Myocyte (in vitro differentiated cells): ENCODE measurements around the gene CFAP141. TPM values are rescaled to one million over a fixed set of nuclear protein-coding genes. Genes with fewer than 3 reads are reported as not detected.

Experiments
- DNase-seq: peaks from one replicate; pipeline ENCODE4 v3.0.0-alpha.2; 2012; ENCODE audit warnings: low read depth
- microRNA counts: library from miRNA; unstranded; fragments of <30 nt; microRNA quantifications from one replicate; lab custom pipeline; 2016
- microRNA-seq: library from miRNA; unstranded; fragments of <30 nt; microRNA quantifications from one replicate; pipeline ENCODE4, GENCODE V29; 2016
- total RNA-seq: library from RNA; depleted of rRNA; stranded (reverse); fragments of >200 nt; gene quantifications from 2 replicates; pipeline ENCODE4 v1.2.3, GENCODE V29; 2014

The CFAP141 gene
- total RNA-seq, 1 donor from 2014 or later, result not detected

DNA sequence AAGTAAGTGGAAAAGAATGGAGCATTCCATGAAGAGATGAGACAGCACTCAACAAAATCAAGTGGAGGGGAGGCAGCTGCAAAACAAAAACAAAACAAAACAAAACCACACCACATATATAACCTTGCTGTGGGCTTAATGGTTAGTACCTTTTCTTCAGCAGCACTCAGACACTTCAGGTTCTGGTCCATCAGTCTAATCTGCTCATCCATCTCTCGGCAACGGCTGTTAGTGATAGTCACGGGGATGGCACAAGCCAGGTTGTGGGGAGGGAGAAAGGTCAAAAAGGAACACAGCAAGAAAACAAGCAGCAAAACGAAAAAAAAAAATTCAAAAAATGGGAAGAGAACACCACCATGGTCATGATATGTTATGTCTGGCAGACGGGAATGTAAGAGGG lies 34.3 kb downstream of the CFAP141 start:
- no peak for DNase-seq

DNA sequence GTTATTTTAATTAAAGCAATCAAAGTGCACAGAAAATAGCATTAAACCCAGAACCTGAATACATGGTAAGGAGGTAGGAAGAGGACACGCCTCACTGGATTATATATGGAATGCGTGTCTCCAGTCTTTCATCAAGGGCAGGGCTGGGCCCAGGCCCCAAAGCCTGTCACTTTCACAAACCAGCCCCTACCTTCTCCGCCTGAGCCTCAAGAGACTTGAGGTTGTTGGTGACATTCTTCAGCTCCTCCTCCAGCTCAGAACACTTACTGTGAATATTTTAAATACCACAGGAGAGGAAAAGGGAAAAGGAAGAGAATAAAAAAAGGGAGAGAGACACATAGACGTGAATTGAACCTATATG lies 34.9 kb downstream of the CFAP141 start:
- DNase-seq, result no peak

- no peak for DNase-seq
Observed at GRCh38 chr1:154170547-154171222, 35.4 kb downstream of the CFAP141 start.

DNA sequence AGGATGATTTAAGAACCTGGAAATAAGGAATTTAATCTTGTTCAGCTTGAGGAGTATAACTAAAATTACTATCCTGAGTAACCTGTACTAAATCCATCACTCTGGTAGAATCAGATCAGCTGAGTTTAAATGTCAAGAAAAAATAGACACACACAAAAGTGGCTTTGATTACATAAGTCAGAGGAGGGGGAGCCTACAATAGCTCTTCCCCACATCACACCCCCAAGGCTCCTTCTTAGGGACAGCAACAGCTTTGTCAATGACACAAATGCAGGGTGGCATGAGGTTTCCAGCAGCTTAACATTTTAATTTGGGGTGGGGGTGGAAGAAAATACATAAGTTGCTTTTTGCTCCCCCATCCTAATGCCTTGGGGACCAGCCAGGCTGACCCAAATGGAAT lies 38.7 kb downstream of the CFAP141 start:
- no peak for DNase-seq

DNA sequence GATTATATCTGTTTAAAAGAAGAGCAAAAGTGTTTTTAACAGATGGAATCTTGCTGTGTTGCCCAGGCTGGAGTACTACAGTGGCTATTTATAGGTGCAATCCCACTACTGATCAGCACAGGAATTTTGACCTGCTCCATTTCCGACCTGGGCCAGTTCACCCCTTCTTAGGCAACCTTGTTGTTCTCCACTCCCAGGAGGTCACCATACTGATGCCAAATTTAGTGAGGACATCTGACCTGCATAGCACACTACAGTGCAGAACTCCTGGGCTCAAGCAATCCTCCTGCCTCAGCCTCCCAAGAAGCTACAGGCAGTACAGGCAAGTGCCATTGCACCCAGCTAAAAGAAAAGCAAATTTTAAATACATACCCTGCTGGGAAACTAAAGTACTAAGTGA lies 39.9 kb downstream of the CFAP141 start:
- DNase-seq, result no peak

DNA sequence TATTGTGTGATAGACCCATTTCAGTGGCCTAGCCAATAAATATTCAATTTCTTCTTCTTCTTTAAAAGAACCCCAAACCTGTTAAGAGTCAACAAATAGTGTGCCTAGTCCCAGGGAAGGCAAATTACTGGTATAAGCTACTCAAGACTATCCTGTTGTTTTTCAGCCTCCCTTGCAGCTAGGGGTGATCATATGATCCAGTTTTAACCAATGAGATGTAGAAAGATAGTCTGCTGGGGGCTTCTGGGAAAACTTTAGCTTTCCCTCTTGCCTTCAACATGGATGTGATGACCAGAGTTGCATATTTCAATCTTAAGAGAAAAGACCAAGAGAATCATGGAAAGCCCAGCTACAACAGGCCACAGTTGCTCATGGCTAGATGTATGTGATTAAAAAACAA lies 46.6 kb downstream of the CFAP141 start:
- no peak for DNase-seq

DNA sequence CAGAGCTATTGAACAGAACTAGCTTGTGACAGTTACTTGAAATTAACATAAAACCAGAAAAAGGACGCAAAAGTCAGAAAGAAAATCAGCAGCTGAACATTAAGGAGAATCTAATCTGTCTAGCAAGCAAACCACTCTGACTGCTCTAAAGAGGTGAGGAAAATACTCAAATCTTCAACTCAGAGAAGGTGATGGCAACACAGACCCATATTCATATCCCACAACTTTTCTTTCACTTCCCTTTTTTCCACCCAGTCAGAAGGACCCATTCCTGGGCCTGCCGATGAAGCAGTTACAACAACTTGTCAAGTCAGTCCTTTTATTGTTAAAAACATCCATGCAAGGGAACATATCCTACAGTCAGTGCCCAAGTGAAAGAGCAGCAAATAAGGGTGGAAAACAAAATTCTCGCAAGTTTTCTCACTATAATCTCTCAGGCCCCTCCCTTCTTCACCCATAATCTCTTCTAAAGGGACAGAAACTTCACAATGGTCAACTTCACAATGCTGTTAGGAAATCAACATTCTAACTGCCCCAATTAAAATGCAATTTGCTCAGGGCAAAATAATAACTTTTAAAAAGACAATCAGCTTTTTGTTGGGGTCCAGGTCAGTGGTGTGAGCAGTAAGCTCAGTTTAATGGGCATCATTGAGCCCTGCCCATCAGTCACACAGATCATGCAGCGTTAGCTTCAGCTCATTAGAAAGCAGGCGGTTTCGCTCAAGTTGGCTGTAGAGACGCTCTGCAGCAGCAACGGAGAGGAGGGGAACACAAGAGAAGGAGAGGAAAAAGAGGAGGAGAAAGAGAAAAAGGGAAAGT lies 47.6 kb downstream of the CFAP141 start:
- DNase-seq, result no peak

DNA sequence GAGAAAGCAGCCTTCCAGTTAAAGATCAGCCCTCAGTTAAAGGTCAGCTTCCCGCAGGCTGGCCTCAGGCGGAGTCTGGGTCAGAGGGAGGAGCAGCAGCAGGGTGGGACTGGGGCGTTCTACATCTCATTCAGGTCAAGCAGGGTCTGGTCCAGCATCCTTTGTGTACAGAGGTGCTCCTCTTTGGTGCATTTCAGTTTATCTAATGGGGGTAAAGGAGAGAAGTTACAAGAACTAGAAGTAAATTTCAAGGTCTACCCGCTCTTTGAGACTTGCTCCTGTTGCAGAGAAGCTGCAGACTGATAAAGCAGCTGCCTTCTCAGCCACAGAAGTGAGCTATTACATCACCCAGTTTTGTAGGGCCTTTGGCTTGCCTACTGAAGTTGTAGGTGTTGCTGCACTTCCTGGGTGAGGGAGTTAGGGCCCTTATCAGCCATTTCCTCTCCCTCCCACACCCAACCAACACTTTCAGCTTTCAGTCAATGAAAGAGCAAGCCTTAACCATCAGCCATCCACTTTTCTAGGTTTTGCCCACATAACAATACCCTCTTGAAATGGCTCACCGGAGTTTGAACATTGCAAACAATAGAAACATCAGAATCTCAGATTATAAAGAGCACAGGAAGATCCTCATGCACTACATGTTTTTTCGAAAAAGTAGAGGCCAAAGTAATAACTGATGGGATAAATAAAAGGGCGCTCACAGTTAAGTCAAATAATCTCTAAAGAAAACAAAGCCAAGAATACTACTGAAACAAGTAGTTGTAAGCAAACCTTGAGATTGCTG lies 48.4 kb downstream of the CFAP141 start:
- DNase-seq, result no peak

- DNase-seq, result no peak
Observed at GRCh38 chr1:154155251-154155650, 50.9 kb downstream of the CFAP141 start.

DNA sequence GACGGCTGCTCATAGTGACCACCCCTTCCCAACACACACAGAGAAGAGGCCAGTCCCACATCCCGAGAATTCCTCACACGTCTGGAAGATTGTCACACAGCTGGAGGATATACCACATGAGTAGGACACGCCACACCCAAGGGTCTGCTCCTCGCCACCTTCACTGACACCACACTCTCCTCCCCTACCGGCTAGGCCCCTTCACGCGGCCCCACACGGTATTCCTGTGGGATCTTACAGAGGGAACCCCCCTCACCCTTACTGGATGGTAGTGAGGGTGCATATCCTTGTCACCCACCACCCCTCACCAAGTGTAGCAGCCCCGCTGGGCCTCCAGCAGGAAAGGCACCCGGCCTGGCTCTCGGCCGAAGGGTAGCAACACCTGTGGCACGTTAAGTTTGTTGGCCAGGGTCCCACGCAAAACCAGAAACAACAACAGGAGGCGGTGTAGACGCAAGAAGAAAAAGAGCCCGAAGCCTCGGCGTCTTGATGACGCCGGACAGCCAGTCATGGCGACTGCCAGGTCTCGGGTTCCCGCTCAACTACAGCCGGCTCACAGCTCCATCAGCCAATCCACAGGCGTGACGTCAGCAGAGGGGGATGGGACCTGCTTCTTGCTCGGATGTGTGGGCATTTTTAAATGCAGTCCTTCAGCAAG lies 51.5 kb downstream of the CFAP141 start, which contains the start of gene NUP210L:
Gene NUP210L (minus strand): TSS at position 540 of the 658 bp plus-strand sequence.
- no peak for DNase-seq

DNA sequence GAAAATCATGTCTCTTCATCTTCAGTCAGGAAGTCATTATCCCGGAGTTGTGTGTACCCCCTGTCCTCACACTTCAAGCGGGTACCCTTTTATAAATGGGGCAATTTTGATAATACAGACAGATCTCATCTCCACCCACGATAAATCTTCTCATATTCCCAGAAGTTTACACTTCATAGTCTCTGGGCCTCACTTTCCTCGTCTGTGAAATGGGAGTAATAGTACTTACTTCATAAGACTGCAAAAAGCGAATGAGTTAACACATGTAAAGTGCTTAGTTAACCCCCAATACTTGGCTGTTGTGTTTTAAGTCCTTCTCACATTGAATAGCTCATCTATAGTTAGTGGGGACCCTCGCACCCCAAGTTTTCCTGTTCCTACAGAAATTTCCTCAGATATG lies 52.1 kb downstream of the CFAP141 start:
- no peak for DNase-seq

DNA sequence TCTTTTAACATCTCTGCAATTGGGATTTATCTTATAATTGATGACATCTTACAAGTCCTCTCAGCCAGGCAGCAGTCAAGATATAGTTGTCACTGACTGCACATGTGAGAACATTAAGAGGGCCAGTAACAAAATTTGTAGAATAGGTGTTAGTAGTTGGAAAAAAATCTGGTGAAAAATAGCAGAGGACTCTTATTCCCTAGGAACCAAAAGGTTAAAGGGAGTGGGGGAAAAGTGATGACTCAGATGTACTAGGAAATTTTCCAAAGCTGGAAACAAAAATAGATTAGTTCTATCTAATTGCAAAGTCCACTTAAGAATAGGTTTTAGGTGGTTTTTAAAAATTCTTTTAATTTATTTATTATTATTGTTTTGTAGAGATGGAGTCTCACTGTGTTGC lies 54.8 kb downstream of the CFAP141 start:
- DNase-seq, result no peak

MicroRNAs within 50 kb of the gene (microRNA counts, 767-probe panel; counts per million panel counts)
- microRNA hsa-miR-190b (lab: Ali Mortazavi, UCI), result not detected

Small RNA genes lying within 50 kb of the gene (microRNA-seq; reads per million reads assigned to microRNA genes)
- 14.2 reads per million, percentile 35 among the genes with 10 or more reads in this experiment for gene MIR190B

Other genes with a start within 250 kb of the CFAP141 start
- 8.5 and 12.3 TPM in 2 replicates for gene CRTC2, start 247.7 kb downstream of the CFAP141 start, total RNA-seq
- 64.4 and 69.9 TPM in 2 replicates for gene SLC39A1, start 242.8 kb downstream of the CFAP141 start, total RNA-seq
- 6.9 and 9.4 TPM in 2 replicates for gene CREB3L4, start 238.4 kb downstream of the CFAP141 start, total RNA-seq
- gene JTB, start 228.7 kb downstream of the CFAP141 start, total RNA-seq, result 162 and 217 TPM in 2 replicates
- 15.5 and 22.0 TPM in 2 replicates for gene RAB13, start 220.0 kb downstream of the CFAP141 start, total RNA-seq
- 935 and 1,278 TPM in 2 replicates for gene RPS27, start 215.6 kb downstream of the CFAP141 start, total RNA-seq
- gene NUP210L, start 51.3 kb downstream of the CFAP141 start, total RNA-seq, result 0.13 TPM in 1 of 2 replicates, not detected in the other
- 819 and 978 TPM in 2 replicates for gene TPM3, start 14.2 kb downstream of the CFAP141 start, total RNA-seq
- gene UBAP2L, start 14.6 kb upstream of the CFAP141 start, total RNA-seq, result 96.7 and 97.1 TPM in 2 replicates
- gene HAX1, start 66.3 kb upstream of the CFAP141 start, total RNA-seq, result 91.7 and 115 TPM in 2 replicates
- not detected in 2 replicates for gene AQP10, start 114.8 kb upstream of the CFAP141 start, total RNA-seq
- gene ATP8B2, start 119.2 kb upstream of the CFAP141 start, total RNA-seq, result 44.0 and 46.9 TPM in 2 replicates
- gene IL6R, start 199.0 kb upstream of the CFAP141 start, total RNA-seq, result 1.6 and 5.4 TPM in 2 replicates